ENCODE results near the gene MYMX.
"Not testable (repeated sequence)": the region's sequence is repeated elsewhere in the genome, so short reads cannot be mapped to it uniquely, and the experiment has no call there.

Gene MYMX

DNA sequence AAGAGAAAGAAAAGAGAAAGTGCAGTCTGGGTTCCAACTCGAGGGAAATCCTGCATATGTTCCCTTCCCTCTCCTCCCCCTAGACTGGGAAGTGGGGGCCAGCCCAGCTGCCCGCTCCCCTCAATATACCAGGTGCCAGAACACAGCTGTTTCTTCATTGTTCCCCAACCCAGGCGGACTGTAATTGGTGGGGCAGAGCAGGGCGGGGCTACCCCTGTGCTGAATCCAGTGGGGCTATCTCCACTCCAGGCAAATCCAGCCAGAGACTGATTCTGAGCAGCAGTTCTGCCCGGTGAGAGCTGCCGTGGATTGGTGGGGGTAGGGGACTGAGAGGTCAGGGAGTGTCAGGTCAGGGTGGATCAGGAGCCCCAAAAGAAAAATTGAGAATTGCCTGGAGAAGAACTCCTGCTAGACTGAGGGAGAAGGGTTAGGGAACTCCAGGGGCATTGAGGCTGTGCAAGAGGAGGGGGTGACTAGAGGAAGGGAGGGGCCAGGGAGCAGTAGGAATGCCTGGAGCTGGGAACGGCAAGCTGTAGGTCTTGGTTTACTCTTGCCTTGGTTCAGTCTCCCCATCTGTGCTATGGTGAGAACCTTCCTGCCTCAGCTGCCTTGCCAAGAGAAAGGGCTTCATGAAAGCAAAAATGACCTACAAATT lies at the start of gene MYMX:
Gene MYMX, plus strand, starts transcription at position 250 of the 655 bp plus-strand sequence. CDS start 546 bp downstream, outside the sequence.
- no peak for DNase-seq

DNA sequence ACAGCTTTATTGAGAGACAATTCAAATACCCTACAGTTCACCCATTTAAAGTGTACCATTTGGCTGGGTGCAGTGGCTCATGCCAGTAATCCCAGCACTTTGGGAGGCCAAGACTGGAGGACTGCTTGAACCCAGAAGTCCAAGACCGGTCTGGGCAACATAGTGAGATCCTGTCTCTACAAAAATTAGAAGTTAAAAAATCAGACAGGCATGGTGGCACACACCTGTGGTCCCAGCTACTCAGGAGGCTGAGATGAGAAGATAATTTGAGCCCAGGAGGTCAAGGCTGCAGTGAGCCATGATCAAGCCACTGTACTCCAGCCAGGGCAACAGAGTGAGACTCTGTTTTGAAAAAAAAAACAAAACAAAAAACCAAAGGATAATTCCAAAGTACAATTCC lies 49.2 kb upstream of the MYMX start:
- DNase-seq: peak; percentile 3

DNA sequence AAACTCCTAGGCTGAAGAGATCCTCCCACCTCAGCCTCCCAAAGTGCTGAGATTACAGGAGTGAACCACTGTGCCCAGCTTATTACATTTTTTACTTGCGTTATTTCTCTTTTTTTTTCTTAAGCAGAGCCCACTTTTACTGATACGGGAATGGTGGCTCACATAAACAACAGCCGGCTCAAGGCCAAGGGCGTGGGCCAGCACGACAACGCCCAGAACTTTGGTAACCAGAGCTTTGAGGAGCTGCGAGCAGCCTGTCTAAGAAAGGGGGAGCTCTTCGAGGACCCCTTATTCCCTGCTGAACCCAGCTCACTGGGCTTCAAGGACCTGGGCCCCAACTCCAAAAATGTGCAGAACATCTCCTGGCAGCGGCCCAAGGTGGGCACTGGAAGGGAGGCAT lies 47.6 kb upstream of the MYMX start:
- no peak for DNase-seq

DNA sequence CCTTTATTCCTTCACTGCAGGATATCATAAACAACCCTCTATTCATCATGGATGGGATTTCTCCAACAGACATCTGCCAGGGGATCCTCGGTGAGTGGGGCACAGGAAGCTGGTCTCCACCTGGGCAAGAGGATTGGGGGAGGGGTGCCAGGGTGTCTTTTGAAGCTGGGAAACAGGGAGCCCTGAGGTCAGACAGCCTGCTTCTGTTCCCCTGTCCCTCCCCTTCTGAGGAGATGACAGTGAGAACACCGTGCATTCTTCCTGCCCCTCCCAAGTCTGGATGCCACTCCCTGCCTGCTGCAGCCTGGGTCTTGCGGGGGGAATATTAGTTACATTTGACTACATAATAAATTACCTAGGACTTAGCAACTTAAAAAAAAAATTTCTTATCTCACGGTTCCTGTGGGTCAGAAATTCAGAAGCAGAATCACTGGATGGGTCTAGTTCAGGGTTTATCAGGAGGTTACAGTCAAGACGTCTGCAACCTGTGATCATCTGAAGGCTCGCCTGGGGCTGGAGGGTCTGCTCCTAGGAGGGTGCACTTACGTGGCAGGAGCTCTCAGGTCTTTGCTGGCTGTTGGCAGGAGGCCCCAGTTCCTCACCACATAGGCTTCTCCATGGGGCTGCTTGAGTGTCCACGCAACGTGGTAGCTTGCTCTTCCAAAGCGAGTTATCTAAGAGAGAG lies 46.7 kb upstream of the MYMX start:
- no peak for DNase-seq

DNA sequence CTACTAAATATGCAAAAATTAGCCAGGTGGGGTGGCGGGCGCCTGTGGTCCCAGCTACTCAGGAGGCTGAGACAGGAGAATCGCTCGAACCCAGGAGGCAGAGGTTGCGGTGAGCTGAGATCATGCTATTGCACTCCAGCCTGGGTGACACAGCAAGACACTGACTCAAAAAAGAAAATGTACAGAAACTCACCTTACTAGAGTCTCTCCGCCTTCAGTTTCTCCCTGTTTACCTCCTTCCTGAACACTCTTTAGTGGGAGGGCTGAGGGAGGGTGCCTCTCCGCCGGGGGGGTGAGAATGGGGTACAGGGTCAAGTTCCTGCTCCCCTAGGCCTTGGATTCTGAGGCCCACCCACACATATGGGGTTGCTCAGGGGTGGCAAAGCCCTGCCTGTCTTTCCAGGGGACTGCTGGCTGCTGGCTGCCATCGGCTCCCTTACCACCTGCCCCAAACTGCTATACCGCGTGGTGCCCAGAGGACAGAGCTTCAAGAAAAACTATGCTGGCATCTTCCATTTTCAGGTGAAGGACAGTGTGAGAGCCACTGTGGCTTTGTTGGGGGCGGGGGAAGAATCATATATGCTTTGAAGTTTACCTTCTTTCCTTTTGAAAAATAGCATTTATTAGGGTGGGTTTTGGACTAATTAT lies 44.7 kb upstream of the MYMX start:
- no peak for DNase-seq

DNA sequence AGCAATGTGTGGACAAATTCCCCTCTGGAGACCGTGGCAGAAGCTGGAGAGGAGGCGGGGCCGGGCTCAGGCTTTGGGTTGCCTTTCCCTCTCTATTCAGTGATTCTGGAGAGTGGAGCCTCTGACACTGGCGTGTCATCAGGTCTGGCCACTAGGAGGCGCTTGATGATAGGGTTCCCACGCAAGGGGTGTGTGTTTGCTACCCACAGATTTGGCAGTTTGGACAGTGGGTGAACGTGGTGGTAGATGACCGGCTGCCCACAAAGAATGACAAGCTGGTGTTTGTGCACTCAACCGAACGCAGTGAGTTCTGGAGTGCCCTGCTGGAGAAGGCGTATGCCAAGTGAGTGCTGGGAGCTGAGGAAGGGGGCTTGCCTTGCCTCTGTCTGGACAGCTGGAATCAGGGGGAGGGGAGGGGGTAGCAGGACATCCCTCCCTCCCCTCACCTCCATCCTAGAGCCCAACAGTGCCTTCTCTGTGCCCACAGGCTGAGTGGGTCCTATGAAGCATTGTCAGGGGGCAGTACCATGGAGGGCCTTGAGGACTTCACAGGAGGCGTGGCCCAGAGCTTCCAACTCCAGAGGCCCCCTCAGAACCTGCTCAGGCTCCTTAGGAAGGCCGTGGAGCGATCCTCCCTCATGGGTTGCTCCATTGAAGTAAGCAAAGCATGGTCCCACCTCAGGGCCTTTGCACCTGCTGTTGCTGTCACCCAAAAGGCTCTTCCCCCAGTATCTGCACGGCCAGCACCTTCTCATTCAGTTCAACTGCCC lies 43.8 kb upstream of the MYMX start:
- peak; percentile 25 for DNase-seq

DNA sequence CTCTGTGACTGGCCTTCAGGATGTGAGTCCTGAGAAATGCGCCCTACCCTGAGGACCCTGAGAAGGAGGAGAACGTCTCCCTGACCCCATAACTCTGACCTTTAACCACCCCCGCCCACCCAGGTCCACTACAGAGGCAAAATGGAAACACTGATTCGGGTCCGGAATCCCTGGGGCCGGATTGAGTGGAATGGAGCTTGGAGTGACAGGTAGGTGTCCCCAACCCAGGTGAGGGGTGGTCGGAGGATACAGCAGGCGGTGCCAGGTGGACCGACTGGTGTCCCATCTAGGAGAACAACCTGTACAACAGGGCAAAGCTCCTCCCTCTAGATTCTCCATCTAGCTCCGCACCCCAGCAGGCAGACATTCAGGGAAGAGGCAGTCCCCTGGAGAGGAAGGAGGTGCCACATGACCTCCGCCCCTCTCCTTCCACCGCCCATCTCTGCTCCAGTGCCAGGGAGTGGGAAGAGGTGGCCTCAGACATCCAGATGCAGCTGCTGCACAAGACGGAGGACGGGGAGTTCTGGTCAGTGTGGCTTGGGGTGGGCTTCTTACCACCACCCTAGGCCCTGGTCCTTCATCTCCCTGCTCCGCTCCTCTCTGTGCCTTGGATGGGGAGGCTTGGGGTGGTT lies 40.5 kb upstream of the MYMX start:
- no peak for DNase-seq

DNA sequence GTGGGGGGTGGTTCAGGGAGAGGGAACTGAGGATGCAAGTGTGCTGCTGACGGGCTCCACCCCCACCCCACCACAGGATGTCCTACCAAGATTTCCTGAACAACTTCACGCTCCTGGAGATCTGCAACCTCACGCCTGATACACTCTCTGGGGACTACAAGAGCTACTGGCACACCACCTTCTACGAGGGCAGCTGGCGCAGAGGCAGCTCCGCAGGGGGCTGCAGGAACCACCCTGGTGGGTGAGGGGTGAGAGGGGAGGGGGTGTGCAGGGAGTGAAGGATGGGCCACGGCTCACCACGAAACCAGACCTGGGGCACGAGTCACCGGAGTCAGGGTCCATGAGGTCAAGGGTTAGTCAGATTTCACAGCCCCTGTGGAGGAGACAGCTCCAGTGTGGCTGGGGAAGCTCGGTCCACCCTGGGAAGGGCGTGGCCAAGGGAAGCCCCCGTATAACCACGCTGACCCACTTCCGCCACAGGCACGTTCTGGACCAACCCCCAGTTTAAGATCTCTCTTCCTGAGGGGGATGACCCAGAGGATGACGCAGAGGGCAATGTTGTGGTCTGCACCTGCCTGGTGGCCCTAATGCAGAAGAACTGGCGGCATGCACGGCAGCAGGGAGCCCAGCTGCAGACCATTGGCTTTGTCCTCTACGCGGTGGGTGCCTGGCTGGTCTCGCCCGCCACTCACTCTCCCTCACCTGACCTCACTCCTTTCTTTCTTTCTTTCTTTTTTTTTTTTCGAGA lies 39.8 kb upstream of the MYMX start:
- no peak for DNase-seq

DNA sequence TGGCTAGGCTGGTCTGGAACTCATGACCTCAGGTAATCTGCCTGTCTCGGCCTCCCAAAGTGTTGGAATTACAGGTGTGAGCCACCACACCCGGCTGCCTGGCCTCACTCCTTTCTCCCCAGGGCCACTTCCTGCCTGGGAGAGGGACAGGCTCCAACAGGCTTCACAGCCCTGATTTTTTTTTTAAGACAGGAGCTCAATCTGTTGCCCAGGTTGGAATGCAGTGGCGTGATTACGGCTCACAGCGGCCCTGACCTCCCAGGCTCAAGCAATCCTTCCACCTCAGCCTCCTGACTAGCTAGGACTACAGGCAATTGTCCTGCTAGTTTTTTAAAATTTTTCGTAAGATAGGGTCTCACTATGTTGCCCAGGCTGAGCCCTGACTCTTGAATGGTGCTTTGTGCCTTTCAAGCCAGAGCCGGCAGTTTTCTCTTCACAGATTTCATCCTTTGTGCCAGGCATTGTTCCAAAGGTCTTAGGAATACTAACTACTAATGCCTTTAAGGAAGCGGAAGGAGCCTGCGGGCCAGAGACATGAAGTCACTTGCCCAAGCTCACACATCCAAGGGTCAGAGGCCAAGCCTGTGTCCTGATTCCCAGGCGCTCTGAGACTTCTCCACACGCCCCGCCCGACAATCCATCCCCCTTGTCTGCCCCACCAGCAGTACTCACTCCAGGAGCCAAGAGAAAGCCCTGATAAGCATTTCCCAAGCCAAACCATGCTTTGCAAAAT lies 38.9 kb upstream of the MYMX start:
- DNase-seq: no peak

DNA sequence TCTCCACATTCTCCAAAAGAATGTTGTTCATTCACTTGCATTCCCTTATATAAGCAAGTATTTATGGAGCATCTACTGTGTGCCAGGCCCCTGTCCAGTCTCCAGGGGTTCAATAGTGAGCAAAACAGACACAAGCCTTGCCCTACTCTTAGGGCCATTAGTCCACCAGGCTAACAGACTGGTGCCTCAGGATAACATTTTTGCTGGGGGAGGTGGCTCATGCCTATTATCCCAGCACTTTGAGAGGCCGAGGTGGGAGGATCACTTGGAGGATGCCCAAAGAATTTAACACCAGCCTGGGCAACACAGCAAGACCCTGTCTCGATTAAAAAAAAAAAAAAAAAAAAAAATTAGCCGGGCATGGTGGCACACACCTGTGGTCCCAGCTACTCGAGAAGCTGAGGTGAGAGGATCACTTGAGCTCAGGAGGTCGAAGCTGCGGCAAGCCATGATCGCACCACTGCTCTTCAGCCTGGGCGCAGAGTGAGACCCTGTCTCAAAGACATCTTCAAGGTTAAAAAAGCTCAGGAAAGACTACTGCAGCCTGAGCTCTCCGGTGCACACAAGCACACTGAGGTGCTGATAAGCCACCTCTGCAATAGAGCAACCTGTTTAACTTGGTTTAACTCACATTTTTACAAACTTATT lies 38.2 kb upstream of the MYMX start:
- DNase-seq: no peak

DNA sequence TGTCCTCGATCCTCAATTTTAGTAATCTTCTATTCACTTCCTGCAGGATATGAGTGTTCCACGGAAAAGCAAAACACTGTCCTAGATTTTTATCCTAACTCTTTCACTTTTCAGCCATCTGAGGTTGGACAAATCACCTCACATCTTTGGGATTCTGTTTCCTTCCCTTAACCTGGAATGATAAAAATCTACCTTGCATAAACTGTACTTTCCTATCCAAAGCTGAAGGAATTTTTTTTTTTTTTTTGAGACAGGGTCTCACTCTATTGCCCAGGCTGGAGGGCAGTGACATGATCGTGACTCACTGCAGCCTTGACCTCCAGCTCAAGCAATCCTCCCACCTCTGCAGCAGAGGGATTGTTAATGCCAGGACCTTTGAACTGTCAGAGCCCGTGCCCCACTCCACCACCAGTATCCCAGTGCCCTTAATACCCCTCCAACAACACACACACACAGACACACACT lies 37.6 kb upstream of the MYMX start:
- DNase-seq: no peak

DNA sequence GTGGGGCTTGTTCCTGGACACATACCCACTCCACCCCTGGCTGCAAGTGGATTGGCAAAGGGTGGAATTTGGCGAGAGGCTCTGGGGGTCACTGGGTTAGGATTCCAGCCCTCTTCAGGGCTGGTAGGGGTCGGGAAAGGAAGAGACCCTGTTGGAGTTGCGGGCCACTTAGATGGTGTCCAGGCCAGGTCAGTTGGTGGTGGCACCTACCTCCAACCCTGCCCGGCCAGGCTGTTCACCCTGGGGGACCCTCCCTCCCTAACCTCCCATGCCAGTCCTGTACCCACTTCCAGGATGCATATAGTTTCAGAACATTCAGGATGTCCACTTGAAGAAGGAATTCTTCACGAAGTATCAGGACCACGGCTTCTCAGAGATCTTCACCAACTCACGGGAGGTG lies 37.1 kb upstream of the MYMX start:
- no peak for DNase-seq

DNA sequence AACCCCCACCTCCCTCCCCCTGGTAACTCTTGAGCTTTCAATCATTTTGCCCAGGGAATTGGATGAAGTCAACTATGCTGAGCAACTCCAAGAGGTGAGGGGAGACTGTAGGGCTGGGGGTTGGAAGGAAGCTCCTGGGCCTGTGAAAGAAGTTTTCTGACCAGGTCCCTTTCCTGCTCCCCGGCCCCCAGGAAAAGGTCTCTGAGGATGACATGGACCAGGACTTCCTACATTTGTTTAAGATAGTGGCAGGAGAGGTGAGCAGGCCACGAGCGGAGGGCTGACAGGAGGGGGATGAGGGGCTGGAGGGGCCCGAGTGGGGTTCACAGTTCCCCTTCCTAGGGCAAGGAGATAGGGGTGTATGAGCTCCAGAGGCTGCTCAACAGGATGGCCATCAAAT lies 36.3 kb upstream of the MYMX start:
- no peak for DNase-seq

DNA sequence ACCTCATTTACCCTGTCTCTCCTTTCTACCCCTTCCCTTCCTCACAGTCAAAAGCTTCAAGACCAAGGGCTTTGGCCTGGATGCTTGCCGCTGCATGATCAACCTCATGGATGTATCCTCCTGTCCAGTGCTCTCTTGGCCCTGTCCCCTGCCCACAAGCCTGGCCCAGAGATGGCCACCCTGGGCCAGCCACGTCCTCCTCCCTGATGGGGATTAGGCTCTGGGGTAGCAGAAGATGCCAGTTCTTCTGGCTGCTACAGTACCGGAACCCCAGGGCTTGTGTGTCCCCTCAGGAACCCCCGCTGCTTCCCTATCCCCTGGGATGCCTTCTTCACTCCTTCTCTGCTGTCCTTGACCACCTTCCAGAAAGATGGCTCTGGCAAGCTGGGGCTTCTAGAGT lies 35.8 kb upstream of the MYMX start:
- DNase-seq: no peak

DNA sequence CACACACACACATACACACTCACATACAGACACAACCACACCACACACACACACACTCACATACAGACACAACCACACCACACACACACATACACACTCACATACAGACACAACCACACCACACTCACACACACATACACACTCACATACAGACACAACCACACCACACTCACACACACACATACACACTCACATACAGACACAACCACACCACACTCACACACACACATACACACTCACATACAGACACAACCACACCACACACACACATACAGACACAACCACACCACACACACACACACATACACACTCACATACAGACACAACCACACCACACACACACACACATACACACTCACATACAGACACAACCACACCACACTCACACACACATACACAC lies 34.9 kb upstream of the MYMX start:
- DNase-seq: not testable (repeated sequence)

DNA sequence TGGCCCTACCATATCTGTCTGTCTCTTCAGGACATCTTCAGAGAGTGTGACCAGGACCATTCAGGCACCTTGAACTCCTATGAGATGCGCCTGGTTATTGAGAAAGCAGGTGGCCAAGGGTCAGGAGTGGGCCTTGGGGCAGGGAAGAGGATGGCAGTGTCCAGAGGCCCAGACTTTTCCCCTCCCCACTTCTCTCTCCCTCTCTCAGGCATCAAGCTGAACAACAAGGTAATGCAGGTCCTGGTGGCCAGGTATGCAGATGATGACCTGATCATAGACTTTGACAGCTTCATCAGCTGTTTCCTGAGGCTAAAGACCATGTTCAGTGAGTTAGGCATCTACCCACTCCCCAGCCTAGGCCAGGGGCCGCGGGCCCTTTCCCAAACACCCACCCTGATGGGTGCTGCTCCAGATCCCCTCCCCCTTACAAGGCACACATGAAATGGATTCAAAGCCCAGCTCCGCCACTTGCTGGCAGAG lies 33.8 kb upstream of the MYMX start:
- DNase-seq: no peak

DNA sequence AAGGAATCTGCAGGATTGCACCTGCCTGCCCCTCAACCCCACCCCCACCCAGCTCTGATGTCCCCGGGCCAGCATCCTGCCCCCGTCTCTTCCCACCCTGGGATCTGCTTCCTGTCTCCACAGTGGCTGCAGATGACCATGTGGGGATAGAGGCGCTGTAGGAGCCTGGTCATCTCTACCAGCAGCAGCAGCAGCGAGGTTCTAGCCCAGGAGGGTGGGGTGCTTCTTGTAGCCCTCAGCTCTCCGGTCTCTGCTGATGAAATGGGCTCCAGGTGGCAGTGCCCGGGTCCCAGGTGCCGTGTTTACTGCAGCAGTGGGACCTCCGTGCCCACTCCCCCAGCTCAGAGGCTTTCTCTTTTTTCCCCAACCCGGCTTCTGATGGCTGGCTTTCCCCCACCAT lies 32.9 kb upstream of the MYMX start:
- DNase-seq: no peak

DNA sequence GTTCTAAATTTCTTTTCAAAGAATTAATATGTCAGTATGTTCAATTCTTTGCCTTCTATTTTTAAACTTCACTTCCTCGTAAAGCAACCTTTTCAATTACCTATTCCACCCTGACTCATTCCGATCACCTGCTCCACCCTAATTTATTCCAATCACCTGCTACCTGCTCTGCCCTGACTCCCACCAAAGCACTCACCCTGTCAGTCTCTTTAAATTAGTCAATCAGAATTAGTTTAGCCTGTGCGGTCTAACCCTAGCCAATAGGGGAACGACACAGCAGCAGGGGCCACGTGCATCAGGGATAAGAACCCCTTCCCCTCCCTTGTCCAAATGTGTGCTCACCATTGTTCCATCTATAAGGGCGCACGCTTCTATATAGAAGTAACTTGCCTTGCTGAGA lies 31.4 kb upstream of the MYMX start:
- DNase-seq: not testable (repeated sequence)

DNA sequence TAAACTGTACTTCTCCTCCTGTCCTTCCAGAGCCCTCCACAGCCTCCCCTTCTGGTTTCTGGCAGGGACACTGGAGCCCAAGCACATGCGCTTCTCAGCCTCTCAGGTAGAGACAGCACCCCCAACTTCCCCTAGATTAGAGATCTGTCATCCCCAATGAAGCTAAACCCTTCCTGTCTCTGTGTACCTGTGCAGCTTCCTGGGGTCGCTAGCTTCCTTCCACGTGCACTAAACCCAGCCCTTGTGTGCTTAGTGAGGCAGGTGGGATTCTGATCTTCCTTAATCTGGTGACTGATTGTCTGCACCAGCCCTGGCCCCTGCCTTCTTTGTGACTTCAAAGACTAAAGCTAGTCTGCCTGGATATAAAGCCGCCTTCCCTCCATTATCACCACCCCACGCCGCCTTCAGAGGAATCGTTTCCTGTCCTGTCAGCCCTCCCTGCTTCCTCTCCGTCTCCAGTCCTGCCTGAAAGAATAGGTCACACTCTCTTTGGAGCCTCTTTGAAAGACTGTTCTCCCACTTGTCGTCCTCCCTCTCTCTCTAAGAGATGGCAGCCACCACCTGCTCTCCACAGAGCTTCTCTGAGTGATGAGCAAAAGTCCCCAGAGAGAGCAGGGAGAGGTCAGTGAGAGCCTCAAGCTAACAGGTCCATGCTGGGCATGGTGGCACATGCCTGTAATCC lies 30.6 kb upstream of the MYMX start:
- DNase-seq: no peak

DNA sequence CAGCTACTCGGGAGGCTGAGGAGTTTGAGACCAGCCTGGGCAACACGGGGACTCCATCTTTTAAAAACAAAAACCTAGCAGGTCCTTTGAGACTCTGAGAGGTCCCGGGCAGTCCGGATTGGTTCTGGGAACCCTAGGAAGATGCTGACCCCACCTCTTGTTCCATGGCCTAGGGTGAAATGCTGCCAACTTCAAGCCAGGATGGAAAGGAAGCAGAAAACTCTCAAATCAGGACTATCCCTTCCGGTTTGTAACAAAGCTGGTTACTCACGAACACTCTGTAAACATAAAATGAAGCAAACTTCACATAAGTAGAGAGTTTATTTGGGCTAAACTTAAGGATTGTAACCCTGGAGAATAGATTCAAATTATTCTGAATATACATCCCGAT lies 30.1 kb upstream of the MYMX start:
- DNase-seq: no peak

Measured in NCI-H2171 (cell line).